NCI-H128 (cell line): ENCODE measurements around the gene KCNK1.

ENCODE experiments used
- DNase-seq: peaks from one replicate; lab custom pipeline; 2025; ENCODE audit not compliant: unreplicated experiment; lab: John Stamatoyannopoulos, UW

KCNK1 gene

GRCh38 chr1:233613252-233614172 lies at the start of gene KCNK1:
Gene KCNK1, plus strand, starts transcription at chr1:233614106. Its CDS starts 66 bp downstream, at chr1:233614172.
- no peak for DNase-seq

GRCh38 chr1:233565313-233565712 lies 48.6 kb upstream of the KCNK1 start:
- DNase-seq, result no peak

- DNase-seq, result no peak
Observed at GRCh38 chr1:233566886-233567285, 47.0 kb upstream of the KCNK1 start.

GRCh38 chr1:233569636-233570035 lies 44.3 kb upstream of the KCNK1 start:
- no peak for DNase-seq

GRCh38 chr1:233570216-233570615 lies 43.7 kb upstream of the KCNK1 start:
- DNase-seq, result no peak

GRCh38 chr1:233570706-233571105 lies 43.2 kb upstream of the KCNK1 start:
- no peak for DNase-seq

GRCh38 chr1:233572896-233573295 lies 41.0 kb upstream of the KCNK1 start:
- no peak for DNase-seq

- no peak for DNase-seq
Observed at GRCh38 chr1:233575450-233575849, 38.5 kb upstream of the KCNK1 start.

- DNase-seq, result no peak
Observed at GRCh38 chr1:233582439-233582838, 31.5 kb upstream of the KCNK1 start.

GRCh38 chr1:233584376-233584775 lies 29.5 kb upstream of the KCNK1 start:
- DNase-seq, result no peak

GRCh38 chr1:233584931-233585330 lies 29.0 kb upstream of the KCNK1 start:
- DNase-seq, result no peak

- no peak for DNase-seq
Observed at GRCh38 chr1:233586301-233586700, 27.6 kb upstream of the KCNK1 start.

GRCh38 chr1:233587196-233587595 lies 26.7 kb upstream of the KCNK1 start:
- no peak for DNase-seq

GRCh38 chr1:233587958-233588799 lies 25.7 kb upstream of the KCNK1 start:
- DNase-seq, result no peak

- no peak for DNase-seq
Observed at GRCh38 chr1:233597489-233597901, 16.4 kb upstream of the KCNK1 start.

- no peak for DNase-seq
Observed at GRCh38 chr1:233598891-233599541, 14.9 kb upstream of the KCNK1 start.

GRCh38 chr1:233599542-233600073 lies 14.3 kb upstream of the KCNK1 start:
- DNase-seq, result no peak

- DNase-seq, result no peak
Observed at GRCh38 chr1:233600488-233600887, 13.4 kb upstream of the KCNK1 start.

- no peak for DNase-seq
Observed at GRCh38 chr1:233603478-233603877, 10.4 kb upstream of the KCNK1 start.

- DNase-seq, result no peak
Observed at GRCh38 chr1:233605205-233605604, 8.7 kb upstream of the KCNK1 start.

GRCh38 chr1:233606813-233607212 lies 7.1 kb upstream of the KCNK1 start:
- no peak for DNase-seq
